Neural progenitor cell (in vitro differentiated cells): ENCODE results near the gene COL25A1. TPM values are rescaled to one million over a fixed set of nuclear protein-coding genes. Genes with fewer than 3 reads are reported as not detected.
A peak's percentile ranks its signal among the peaks of the same experiment; 100 is the strongest.

ENCODE experiments used
- DNase-seq: peaks from one replicate; pipeline ENCODE4 v3.0.0-alpha.2; 2016; ENCODE audit warnings: low spot score
- H2AFZ ChIP-seq: fragments of 200-600 bp; sonication (generic); replicated peaks from 2 replicates; pipeline ENCODE4 v1.6.1; 2016; ENCODE audit warnings: antibody characterized with exemption
- H3F3A ChIP-seq: fragments of 200-600 bp; sonication (generic); 2 replicates; pipeline ENCODE4 v1.6.1; 2016; ENCODE audit warnings: antibody characterized with exemption, low read depth
- H3K27ac ChIP-seq: fragments of 200-600 bp; sonication (generic); 2 replicates; pipeline ENCODE4 v1.5.1; 2016; ENCODE audit warnings: mild to moderate bottlenecking
- H3K27me3 ChIP-seq: fragments of 200-600 bp; sonication (generic); 2 replicates; pipeline ENCODE4 v1.6.1; 2016; ENCODE audit warnings: mild to moderate bottlenecking, moderate library complexity
- H3K36me3 ChIP-seq: fragments of 200-600 bp; sonication (generic); 2 replicates; pipeline ENCODE4 v1.5.1; 2016
- H3K4me1 ChIP-seq: fragments of 200-600 bp; sonication (generic); 2 replicates; pipeline ENCODE4 v1.6.1; 2016; ENCODE audit warnings: mixed run types
- H3K4me2 ChIP-seq: fragments of 200-600 bp; sonication (generic); 2 replicates; pipeline ENCODE4 v1.6.1; 2016
- H3K4me3 ChIP-seq: fragments of 200-600 bp; sonication (generic); 2 replicates; pipeline ENCODE4 v1.5.1; 2016
- H3K79me2 ChIP-seq: fragments of 200-600 bp; sonication (generic); 2 replicates; pipeline ENCODE4 v1.6.1; 2016; ENCODE audit warnings: low read depth
- H3K9ac ChIP-seq: fragments of 200-600 bp; sonication (generic); 2 replicates; pipeline ENCODE4 v1.6.1; 2016
- H3K9me3 ChIP-seq: fragments of 200-600 bp; sonication (generic); 2 replicates; pipeline ENCODE4 v1.5.1; 2016; ENCODE audit warnings: low read depth
- H4K20me1 ChIP-seq: fragments of 200-600 bp; sonication (generic); 2 replicates; pipeline ENCODE4 v1.6.1; 2016; ENCODE audit warnings: low read depth
- H3K27ac Mint-ChIP-seq: 3 replicates; pipeline ENCODE4 v1.8.0; 2021; ENCODE audit warnings: mixed read lengths
- H3K27me3 Mint-ChIP-seq: 2 replicates; pipeline ENCODE4 v1.8.0; 2022; ENCODE audit warnings: low read depth, mild to moderate bottlenecking, inconsistent platforms, moderate library complexity, mixed read lengths; ENCODE audit not compliant: insufficient read depth
- H3K36me3 Mint-ChIP-seq: 3 replicates; pipeline ENCODE4 v1.8.0; 2021; ENCODE audit warnings: mixed read lengths
- H3K4me1 Mint-ChIP-seq: 3 replicates; pipeline ENCODE4 v1.8.0; 2021; ENCODE audit warnings: mixed read lengths
- H3K4me3 Mint-ChIP-seq: 3 replicates; pipeline ENCODE4 v1.8.0; 2021; ENCODE audit warnings: mild to moderate bottlenecking, moderate library complexity, mixed read lengths
- H3K9me3 Mint-ChIP-seq: 3 replicates; pipeline ENCODE4 v1.8.0; 2020; ENCODE audit warnings: mixed read lengths
- CTCF ChIP-seq: fragments of 200-600 bp; sonication (generic); IDR thresholded peaks from 2 replicates; pipeline ENCODE4 v1.5.1; 2017; ENCODE audit warnings: antibody characterized with exemption, mild to moderate bottlenecking
- EZH2 ChIP-seq: fragments of 200-600 bp; sonication (generic); IDR thresholded peaks from 2 replicates; pipeline ENCODE4 v1.6.1; 2017; ENCODE audit warnings: antibody characterized with exemption, mild to moderate bottlenecking, moderate library complexity
- EZH2phosphoT487 ChIP-seq: fragments of 200-600 bp; sonication (generic); IDR thresholded peaks from 2 replicates; pipeline ENCODE4 v1.6.1; 2017; ENCODE audit warnings: antibody characterized with exemption
- total RNA-seq: library from RNA; depleted of rRNA; stranded (reverse); fragments of >200 nt; gene quantifications from 2 replicates; pipeline ENCODE4 v1.2.3, GENCODE V29; 2015; ENCODE audit warnings: low replicate concordance

The COL25A1 gene
- total RNA-seq, 1 donor from 2014 or later: 1.3 TPM

- H3K9me3 Mint-ChIP-seq: no peaks in the 10 kb centered on the region
- no peak overlapping the region for H3K27ac Mint-ChIP-seq
- H3K9ac ChIP-seq: no peak overlapping the region
- no peaks in the 10 kb centered on the region for H3K4me1 Mint-ChIP-seq
- DNase-seq: peak; percentile 8
- H3K36me3 ChIP-seq: no peaks in the 10 kb centered on the region
- H3K4me3 ChIP-seq: no peak overlapping the region
- no peaks in the 10 kb centered on the region for H3F3A ChIP-seq
- H3K4me3 Mint-ChIP-seq: no peak overlapping the region
- no peaks in the 10 kb centered on the region for H3K79me2 ChIP-seq
- no peaks in the 10 kb centered on the region for H3K4me1 ChIP-seq
- no peaks in the 10 kb centered on the region for H3K36me3 Mint-ChIP-seq
- H3K27me3 Mint-ChIP-seq: peaks cover 2% of the 10 kb centered on the region
- TF ChIP-seq EZH2: no peak
- peak; percentile 28 for TF ChIP-seq CTCF
- TF ChIP-seq EZH2phosphoT487: no peak
- H3K27me3 ChIP-seq: no peaks in the 10 kb centered on the region
- no peak overlapping the region for H3K27ac ChIP-seq
- H3K9me3 ChIP-seq: no peaks in the 10 kb centered on the region
- H2AFZ ChIP-seq: peak overlapping the region; percentile 57
- H3K4me2 ChIP-seq: no peak overlapping the region
- H4K20me1 ChIP-seq: no peaks in the 10 kb centered on the region
Measured at GRCh38 chr4:108775921-108776320, 526.5 kb downstream of the COL25A1 start.

DNA sequence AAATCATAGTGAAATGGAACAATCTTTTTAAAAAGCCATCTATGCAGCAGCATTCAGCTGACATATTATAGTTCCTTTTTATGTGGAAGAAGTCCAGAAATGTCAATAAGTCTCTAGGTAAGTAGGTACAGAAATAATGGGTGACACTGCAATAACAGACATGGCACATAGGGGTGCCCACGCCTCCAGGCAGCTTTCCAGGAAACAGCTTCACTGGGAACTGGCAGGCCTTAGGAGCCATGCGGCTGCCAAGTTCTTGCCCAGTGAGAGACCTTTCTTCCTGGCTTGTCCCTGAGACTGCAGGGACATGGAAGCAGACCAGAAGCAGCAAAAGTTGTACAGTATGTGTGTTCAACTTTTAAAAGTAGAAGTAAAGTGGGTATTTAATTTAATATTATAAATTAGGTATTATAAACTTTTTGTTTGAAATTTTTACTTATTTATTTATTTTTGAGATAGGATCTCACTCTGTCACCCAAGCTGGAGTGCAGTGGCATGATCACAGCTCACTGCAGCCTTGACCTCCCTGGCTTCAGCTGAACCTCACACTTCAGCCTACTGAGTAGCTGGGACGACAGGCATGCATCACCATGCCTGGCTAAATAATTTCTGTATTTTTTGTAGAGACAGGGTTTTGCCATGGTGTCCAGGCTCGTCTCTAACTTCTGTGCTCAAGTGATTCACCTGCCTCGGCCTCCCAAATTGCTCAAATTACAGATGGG, 527.5 kb downstream of the COL25A1 start:
- no peak overlapping the region for H3K4me3 ChIP-seq
- no peaks in the 10 kb centered on the region for H3K4me1 Mint-ChIP-seq
- H3K4me1 ChIP-seq: no peaks in the 10 kb centered on the region
- no peak for DNase-seq
- H3K9me3 ChIP-seq: no peaks in the 10 kb centered on the region
- no peak overlapping the region for H3K9ac ChIP-seq
- H3K36me3 ChIP-seq: no peaks in the 10 kb centered on the region
- no peak overlapping the region for H3K27ac Mint-ChIP-seq
- H3K27me3 ChIP-seq: no peaks in the 10 kb centered on the region
- H2AFZ ChIP-seq: no peak overlapping the region
- no peak overlapping the region for H3K4me2 ChIP-seq
- no peak overlapping the region for H3K4me3 Mint-ChIP-seq
- no peak for TF ChIP-seq EZH2phosphoT487
- no peak for TF ChIP-seq CTCF
- TF ChIP-seq EZH2: no peak
- H3K79me2 ChIP-seq: no peaks in the 10 kb centered on the region
- no peaks in the 10 kb centered on the region for H3K9me3 Mint-ChIP-seq
- no peaks in the 10 kb centered on the region for H4K20me1 ChIP-seq
- H3K36me3 Mint-ChIP-seq: no peaks in the 10 kb centered on the region
- peaks cover 2% of the 10 kb centered on the region for H3K27me3 Mint-ChIP-seq
- H3K27ac ChIP-seq: no peak overlapping the region
- H3F3A ChIP-seq: no peaks in the 10 kb centered on the region

GRCh38 chr4:108772402-108772801, 530.1 kb downstream of the COL25A1 start:
- DNase-seq: no peak
- Histone ChIP-seq H3F3A (no peaks in the 10 kb centered on the region), H3K9me3 (no peaks in the 10 kb centered on the region), H3K36me3 (no peaks in the 10 kb centered on the region), H3K4me2 (no peak overlapping the region), H3K27me3 (no peaks in the 10 kb centered on the region), H3K4me1 (no peaks in the 10 kb centered on the region), H3K4me3 (no peak overlapping the region), H3K79me2 (no peaks in the 10 kb centered on the region), H3K9ac (no peak overlapping the region), H2AFZ (no peak overlapping the region), H3K27ac (no peak overlapping the region), H4K20me1 (no peaks in the 10 kb centered on the region)
- Mint-ChIP-seq H3K27me3 (peaks cover 2% of the 10 kb centered on the region), H3K4me3 (no peak overlapping the region), H3K36me3 (no peaks in the 10 kb centered on the region), H3K4me1 (no peaks in the 10 kb centered on the region), H3K27ac (no peak overlapping the region), H3K9me3 (no peaks in the 10 kb centered on the region)
- TF ChIP-seq EZH2: no peak
- no peak for TF ChIP-seq EZH2phosphoT487
- no peak for TF ChIP-seq CTCF
